Colon (tissue), 2 donors: ENCODE measurements around the gene CRADD.
"Not testable (repeated sequence)": the region's sequence is repeated elsewhere in the genome, so short reads cannot be mapped to it uniquely, and the experiment has no call there.

Source experiments
- FAIRE-seq: peaks from 2 replicates; lab custom pipeline; 2012; peaks lifted over from hg19 to GRCh38; lab: Jason Lieb, UNC
- donor health status: control.
- donor health status: control.

The CRADD gene

DNA sequence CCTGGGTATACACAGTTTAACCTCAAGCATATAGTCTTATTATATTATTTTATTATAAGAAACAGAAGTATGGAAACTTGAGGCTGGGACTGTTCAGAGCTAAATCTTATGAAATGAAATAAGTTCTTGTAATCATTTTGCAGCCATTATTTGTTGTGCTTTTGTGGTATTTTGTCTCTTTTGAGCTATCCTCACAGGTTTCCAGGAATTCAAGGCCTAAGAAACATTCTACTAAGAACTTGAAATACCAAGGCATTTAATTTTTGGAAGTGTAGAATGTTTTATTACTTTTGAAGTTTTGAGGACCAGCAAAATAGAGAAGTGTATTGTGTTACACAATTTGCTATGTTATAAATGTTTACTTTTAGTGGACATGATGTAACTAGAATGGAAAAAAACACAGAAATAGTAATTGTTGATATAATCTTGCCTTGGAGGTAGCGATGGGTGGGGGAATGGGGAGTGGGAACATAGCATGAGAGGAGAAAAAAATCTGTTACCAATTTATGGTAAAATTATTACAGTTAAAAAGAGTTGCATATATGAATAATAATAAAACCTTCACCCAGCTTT lies 81.7 kb downstream of the CRADD start:
- no peak for FAIRE-seq

DNA sequence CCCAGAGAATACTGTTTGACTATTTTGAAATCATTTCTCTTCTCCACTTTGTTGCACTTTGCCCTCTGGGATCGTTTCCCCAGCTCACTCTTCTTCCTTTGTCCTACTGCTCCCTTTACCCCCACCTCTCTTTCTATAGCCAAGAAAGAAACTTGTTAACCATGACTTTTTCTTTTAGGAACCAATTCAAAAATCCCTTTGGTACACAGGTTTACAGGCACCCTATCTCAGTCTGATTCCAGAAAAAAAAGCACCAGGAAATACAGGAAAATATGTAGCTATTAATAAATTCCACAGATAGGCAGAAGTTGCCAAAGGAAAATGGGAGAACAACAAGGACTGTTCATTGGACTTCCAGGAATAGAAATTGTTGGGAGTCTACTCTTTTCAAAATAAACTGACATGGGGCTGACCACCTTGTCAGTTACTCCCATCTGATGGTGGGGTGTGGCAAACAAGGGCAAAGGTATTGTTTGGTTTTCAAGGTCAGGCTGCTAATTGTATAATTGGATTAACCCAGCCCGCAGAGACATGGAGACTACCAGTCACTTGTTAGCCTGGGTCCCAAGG lies 82.4 kb downstream of the CRADD start:
- FAIRE-seq: no peak

DNA sequence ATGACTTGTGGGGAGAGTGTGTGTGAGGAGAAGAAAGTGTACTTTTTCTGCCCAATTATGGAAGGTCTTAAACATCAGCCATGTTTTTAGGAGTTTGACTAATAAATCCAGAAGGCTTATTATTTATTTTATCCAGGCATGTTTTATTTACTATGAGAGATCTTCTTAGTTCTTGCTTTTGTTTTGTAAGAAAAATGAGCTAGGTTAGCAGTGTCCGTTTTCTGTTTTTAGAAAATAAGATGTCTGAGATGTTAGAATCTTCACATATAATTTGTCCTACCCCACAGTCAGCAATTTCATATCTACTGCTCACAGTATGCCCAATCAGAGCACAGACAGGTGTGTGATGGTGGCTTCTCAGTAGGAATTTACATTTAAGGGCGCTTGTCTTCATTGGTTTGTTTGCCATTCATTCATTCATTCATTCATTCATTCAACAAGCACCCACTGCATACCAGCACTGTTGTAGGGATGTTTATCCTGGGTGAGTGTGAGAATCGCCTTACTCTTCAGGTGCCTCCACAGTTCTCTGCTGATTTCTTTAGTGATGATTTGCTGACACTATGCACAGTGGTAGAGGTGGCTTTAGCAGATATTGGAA lies 83.2 kb downstream of the CRADD start:
- no peak for FAIRE-seq

DNA sequence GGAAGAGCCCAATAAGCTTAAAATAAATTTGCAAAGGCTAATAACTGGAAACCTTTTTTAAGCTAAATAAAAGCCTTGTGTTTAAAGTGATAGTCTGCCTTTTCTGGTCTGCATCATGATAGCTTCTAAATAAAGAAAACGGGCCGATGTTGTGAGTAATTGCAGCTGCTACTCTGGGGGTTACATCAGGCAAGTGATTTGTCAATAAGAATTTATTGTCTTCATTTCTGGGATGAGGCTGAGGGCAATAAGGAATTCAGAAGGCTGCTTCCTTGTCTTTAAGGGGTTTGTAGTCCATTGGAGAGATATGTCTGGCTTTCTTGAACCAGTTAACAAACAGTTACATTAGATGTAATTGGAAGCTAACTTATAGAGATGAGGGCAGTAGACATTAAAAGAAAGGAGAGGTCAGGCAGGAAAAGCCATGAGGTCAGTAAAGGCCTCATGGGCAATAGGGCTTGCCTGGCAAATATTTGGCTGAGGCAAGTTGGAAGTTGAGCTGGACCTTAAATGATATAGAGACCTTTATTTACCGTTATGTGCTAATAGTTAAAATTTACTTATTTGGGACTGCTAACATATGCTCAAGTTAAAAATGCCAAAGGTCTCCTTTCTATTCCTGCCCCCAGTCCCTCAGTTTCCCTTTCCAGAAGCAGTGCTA lies 85.0 kb downstream of the CRADD start:
- FAIRE-seq: no peak

DNA sequence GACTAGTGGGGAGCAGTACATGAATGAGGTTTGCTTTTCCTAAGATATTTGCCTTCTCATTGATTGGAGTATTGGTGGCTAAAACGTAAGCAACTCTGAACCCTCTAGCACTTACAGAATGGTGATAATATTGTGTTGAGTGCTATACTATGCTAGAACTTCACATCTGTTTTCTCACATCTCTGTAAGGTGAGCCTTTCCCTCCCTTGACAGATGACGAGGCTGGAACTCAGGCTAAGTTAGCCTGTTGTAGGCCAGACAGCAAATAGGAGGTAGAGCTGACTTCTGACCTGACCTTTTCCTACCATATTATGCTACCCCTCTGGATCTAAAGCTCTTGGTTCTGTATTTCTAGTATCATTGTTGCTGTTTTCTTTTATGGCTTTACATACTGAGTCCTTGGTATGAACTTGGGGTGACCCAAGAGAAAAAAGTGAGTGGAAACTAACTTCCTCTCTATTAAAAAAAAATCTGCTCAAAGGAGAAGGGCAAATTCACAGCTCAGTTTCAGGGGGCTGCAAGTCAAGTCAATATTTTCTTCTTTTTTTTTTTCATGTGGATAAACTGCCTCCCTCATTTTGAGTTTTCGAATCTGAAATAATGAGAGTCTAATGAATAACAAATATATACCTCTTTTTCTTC lies 85.9 kb downstream of the CRADD start:
- FAIRE-seq: no peak

DNA sequence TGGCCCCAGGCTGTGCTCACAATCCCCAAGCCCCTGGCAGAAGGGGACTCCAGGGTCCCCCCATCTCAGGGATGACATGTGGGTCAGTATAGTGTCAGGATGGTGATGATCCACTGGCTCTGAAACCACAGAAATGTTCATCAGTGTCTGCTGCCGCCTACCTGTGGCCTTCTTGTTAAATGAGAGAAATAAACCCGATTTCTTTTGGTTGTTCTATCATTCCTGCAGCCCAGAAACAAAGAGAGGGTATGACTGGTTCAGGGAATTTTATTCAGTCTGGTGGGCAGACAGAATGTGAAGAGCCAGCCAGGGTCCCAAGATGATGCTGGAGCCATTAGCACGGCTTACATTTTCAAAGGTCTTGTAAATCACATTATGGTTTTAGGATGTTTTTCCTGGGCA lies 86.6 kb downstream of the CRADD start:
- no peak for FAIRE-seq

DNA sequence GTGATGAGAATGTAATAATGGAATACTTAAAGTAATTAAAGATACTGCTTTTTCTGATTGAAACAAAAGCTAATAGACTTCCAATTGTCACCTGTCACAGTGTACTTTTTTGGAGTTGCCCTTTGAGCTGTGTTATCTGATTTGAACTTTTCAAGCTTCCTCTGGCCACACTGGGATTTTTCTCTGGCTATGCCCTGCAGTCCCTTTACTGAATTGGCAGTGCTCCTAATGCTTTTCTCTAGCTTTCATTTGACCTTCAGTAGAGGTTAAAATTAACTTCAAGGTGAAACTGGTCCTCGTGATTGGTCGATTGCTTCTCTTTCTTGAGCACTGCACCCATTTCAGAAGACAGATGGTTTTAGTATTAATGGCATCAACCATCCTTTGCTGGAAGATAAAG lies 89.2 kb downstream of the CRADD start:
- FAIRE-seq: no peak

DNA sequence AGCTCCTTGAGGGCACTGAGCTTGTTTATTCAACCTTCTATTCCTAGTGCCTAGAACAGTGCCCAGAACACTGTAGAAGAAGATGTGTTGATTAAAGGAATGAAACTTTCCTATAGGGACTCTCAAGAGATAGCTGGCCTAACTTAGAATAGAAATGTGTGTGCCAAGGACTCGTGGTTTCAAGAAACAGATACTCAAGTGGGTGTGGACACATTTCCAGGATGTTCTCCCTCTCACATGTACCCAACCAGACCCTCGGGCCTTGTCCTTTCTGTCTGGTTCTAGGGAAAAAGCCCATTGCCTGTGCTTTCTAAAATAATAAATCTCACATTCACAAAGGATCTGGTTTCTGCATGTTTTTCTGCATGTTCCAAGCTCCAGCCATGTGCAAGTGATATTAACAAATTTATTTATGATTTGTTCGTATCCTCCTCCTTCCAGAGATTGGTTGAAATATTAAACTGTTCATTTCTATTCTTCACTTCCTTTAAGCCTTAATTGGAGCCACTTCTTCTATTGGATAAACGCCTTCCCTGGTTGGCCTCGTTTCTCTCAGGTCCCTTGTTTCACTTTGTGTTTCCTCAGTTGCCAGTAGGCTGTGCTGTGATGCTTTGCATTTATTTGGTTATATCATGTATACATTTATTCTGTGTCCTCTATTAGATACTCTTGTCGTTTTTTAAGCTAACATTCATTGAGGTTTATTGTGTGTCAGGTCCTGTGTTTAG lies 89.8 kb downstream of the CRADD start:
- no peak for FAIRE-seq

DNA sequence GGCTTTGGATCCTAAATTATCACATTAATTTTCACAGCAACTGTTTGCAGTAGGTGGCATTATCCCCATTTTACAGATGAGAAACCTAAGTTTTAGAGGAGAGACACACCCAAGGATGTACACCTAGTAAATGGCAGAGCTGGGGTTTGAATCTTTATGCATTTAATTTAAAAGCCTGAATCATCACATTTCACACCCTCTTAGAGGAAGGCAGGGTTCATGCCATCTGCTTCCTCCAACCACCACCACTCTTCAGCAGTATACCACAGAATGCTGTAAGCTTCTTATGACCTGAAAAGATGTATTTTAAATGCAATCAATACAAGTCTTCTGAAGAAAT lies 90.3 kb downstream of the CRADD start:
- FAIRE-seq: no peak

DNA sequence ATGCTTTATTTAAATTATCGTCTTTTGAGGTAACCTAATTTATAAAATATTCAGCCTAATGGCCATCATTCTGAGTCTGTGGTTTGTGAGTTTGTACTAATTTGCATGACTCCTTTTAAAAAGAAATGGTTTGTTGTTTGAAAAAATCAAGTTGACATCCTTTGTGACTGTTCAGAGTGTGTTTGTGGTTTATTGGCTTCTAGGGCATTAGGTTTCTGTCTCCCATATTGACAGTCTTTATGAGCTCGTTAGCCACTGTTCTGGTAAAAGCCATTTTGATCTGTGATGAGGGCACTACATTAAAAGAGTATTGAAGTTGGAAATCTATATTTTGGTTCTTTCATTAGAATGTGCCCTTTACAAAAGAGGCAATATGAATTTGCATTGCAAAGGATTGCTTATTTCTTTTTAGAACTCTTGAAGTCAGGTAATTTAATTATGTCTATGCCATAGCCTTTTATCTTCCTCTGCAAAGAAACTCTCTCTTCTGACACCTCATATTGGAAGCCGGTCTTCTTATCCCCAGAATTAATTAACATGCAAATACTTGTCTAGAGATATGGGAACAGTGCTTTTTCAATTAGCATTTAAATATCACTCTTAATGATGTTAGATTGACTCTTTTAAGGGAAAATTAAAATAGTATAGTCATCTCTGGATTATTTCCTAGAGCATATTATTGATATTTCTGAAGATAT lies 95.0 kb downstream of the CRADD start:
- FAIRE-seq: no peak

DNA sequence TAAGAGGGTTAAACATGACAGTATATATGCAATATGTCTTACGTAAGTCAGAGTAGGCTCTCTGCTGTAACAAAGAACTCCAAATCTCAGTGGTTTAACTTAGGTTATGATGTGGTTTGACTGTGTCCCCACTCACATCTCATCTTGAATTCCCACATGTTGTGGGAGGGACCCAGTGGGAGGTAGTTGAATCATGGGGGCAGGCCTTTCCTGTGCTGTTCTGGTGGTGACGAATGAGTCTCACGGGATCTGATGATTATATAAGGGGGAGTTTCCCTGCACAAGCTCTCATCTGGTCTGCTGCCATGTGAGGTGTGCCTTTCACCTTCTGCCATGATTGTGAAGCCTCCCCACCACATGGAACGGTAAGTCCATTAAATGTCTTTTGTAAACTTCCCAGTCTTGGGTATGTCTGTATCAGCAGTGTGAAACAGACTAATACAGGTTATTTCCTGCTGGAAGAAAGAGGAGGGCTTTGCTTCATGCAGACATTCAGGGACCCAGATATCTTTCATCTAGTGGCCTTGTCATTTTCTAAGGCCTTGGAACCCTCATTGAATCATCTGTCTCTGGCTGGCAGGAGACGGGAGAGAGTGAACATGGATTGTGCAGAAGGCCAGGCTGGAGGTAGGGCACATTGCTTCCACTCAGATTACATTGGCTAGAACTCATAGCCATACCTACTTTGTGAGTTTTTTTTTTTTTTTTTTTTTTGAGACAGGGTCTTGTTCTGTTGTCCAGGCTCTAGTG lies 96.1 kb downstream of the CRADD start:
- no peak for FAIRE-seq

DNA sequence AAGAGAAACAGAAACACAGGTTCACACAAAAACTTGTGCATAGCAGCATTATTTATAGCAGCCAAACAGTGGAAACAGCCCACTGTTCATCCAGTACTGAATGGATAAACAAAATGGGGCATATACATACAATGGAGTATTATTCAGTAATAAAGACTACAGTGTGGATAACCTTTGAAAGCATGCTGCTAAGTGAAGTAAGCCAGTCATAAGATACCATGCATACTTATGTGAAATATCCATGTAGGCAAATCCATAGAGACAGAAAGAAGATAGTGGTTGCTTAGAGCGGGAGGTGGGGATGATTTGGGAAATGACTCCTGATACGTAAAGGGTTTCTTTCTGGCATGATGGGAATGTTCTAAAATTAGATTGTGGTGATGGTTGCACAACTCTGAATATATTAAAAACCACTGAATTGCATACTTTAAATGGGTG lies 99.4 kb downstream of the CRADD start:
- no peak for FAIRE-seq

DNA sequence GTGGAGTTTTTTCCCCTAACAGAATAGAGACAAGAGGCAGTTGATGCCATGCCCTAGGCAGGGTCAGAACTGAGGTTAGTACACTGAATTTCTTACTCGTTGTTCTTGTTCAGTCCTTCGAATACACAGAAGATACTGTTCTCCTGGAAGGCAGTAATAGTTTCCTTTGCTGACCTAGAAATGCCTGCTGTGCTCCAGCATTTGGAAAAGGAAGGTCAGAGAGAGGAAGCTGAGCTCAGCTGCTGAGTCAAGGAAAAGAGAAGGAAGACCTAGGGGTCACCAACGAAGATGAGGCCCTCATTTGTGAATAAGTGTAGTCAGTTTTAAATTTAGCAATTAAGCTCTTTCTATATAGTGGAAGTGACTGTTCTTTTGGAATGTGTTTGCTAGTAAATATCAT lies 100.1 kb downstream of the CRADD start:
- no peak for FAIRE-seq

DNA sequence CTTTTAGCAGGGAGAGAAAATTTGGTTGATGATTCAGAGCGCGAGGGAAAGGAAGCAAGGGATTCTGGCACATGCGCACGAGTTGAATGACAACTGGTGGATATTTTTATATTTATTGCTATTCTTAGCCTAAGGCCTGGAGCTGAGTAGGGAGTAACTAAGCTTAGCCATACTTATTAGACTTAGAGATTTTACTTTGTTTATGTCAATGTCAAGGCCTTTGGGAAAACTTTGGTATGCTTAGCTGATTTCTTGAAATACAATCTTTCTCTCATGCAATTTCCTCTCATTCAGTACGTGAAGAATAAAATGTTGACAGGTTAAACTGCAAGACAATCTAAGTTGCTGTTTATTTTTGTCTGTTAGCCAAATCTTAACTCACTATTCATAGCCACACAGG lies 101.1 kb downstream of the CRADD start:
- no peak for FAIRE-seq

DNA sequence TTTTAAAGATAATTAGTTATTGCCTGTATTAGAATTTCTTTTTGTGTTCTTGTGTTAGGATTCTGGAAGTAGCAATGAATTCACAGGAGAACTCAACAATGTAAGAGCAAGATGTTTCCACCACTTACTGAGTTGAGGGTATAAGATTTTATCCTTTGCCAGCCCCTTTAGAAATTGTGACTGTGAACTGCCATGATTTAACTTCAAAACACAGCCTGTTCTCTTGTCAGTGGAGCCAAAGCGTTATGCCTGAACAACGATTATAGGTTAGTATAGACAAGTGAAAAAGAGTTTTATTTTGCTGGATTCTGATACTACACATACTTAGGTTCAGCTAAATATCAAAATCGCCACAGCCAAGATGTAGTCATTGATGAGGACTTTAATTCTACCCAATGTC lies 101.6 kb downstream of the CRADD start:
- no peak for FAIRE-seq

DNA sequence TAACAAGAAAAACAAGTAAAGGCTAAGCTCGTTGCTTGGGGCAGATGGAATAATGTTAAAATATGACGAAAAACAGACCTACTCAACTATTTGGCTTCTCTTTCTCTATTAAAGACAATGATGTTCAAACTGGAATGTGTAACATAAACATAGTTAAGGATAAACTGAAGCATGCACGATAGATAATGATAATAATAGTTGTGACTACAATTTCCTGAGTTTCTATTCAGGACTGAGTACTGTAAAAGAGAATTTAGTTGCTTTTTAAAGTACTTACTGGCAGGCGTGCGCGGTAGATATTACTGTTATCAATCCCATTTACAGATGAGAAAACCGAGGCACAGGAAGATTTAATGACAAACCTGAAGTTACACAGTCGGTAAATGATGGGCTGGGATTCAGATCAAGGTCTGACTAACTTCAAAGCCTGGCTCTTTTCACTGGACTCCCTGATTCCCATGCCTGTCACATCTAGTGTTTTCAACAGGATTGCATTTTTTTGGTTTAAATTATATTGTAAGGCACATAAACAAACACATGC lies 103.0 kb downstream of the CRADD start:
- FAIRE-seq: no peak

DNA sequence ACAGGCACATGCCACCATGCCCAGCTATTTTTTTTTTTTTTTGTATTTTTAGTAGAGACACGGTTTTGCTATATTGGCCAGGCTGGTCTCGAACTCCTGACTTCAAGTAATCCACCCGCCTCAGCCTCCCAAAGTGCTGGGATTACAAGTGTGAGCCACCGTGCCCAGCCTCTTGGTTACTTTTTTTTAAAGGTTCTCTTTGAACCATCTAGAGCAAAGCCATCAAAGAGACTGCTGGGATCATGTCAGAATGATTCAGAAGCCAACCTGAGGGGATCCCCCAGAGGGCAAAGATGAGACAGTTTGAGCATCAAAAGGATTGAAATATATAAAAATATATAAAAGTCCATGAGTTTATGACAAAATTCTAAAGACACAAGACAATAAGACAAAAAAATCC lies 103.7 kb downstream of the CRADD start:
- FAIRE-seq: not testable (repeated sequence)

DNA sequence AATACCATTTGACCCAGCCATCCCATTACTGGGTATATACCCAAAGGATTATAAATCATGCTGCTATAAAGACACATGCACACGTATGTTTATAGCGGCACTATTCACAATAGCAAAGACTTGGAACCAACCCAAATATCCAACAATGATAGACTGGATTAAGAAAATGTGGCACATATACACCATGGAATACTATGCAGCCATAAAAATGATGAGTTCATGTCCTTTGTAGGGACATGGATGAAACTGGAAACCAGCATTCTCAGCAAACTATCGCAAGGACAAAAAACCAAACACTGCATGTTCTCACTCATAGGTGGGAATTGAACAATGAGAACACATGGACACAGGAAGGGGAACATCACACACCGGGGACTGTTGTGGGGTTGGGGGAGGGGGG lies 104.8 kb downstream of the CRADD start:
- FAIRE-seq: not testable (repeated sequence)

DNA sequence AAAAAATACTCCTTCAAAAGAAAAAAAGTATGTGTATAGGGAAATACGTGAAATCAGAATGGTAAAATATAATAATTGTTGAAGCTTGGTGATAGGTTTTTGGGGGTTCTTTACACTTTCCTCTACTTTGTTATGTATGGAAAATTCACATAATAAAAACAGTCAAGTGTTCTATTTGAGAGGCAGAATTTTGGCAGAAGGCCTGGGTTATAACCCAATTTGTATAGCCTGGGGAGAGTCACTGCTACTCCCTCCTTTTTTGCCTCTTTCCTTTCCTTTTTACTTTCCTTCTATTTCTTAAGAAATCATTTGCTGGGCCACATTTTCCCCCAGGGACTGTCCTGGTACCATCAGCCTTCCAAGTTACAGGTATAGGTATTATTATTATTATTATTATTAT lies 105.7 kb downstream of the CRADD start:
- no peak for FAIRE-seq

DNA sequence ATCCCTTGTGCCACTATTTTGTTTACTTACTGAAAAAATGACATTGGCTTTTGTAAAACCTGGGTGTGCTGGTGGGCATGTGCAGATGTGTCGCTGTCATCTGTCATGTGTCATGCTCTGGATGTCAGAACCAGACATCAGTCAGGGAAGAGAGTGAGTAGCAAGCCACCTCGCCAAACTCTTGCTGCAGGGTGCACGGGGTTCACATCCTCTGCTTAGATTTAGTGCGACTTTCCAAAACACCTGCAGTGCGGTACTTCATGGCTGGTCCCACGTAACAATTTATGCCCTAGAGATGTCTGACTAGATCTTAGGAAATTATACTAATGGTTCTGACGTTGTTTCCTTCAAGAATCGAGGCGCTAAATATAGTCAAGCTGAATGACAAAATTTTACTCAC lies 106.7 kb downstream of the CRADD start:
- no peak for FAIRE-seq
